ENCODE data around the gene MRPL43.

DNA sequence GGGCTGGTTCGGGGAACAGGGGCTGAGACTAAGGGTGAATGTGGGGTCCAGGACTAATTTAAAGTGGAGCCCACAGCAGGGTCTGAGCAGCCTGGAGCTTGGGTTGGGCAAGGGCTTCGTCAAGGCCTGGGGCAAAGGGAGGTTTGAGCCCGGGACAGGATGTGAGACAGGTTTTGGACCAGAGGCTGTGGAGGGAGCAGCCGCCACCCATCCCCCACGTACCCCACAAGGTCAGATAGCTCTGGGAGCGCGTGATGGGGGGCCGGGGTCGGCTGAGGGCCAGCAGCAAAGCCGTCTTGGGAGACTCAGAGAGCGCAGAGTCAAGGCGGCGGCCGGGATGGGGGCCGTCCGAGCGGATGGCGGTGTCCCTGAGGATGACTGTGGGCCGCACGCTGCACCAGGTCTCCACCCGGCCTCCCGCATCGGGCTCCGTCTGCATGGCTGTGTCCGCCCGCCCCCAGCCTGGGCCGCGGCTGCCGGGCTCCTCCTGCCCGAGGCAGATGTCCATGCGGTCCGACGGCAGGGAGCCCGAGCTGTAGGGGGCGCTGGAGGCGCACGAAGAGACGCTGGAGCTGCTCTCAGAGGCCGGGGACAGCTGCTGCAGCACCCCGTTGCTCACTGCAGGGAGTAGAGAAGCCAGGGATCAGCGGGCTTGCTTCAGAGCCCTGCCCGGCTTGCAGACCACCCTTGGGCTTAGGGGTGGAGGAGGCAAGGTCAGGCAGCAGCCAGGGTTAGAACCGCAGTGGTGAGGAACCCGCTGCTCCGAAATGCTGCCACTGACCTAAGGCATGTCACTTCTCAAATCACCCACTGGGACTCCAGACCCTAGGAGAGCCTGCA lies 31.5 kb upstream of the MRPL43 start:
- TF ChIP-seq, protein P1, sequence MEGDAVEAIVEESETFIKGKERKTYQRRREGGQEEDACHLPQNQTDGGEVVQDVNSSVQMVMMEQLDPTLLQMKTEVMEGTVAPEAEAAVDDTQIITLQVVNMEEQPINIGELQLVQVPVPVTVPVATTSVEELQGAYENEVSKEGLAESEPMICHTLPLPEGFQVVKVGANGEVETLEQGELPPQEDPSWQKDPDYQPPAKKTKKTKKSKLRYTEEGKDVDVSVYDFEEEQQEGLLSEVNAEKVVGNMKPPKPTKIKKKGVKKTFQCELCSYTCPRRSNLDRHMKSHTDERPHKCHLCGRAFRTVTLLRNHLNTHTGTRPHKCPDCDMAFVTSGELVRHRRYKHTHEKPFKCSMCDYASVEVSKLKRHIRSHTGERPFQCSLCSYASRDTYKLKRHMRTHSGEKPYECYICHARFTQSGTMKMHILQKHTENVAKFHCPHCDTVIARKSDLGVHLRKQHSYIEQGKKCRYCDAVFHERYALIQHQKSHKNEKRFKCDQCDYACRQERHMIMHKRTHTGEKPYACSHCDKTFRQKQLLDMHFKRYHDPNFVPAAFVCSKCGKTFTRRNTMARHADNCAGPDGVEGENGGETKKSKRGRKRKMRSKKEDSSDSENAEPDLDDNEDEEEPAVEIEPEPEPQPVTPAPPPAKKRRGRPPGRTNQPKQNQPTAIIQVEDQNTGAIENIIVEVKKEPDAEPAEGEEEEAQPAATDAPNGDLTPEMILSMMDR (IDR thresholded peaks at IDR 0.05; ENCODE audit: low read depth, low read length), result peak; percentile 48
- no peak for TF ChIP-seq EZH2phosphoT487 (IDR thresholded peaks at IDR 0.05; ENCODE audit: low read depth)
